K562 (cell line): ENCODE measurements around the gene ASPG. TPM values are rescaled to one million over a fixed set of nuclear protein-coding genes. Genes with fewer than 3 reads are reported as not detected.

Source experiments
- ATAC-seq: fragments of 200-7000 bp; cut with Tn5 transposase; 3 replicates; pipeline ENCODE4 v1.9.1; 2020; ENCODE audit warnings: moderate library complexity
- BruUV-seq: library from RNA; stranded (reverse); fragments of 400-500 nt; replicated peaks from 2 replicates; lab custom pipeline; 2021; lab: Mats Ljungman, UMichigan
- CTCF ChIA-PET: fragments of 300-600 bp; formaldehyde crosslinking; extraction: SDS; loops from one replicate; lab custom pipeline; 2021; ENCODE audit warnings: low intra/inter-chr PET ratio; lab: Yijun Ruan, JAX
- POLR2A ChIA-PET: fragments of 300-600, 350-650 bp; sonication (Branson Sonifier 250); formaldehyde crosslinking; extraction: SDS; loops from one replicate; lab custom pipeline; 2021; ENCODE audit warnings: antibody characterized with exemption, inconsistent platforms; lab: Yijun Ruan, JAX
- DNase-seq, 4 experiments: peaks; one replicate each; pipeline versions ENCODE4 v3.0.0 to v3.0.0-alpha.2; 2011 to 2018; ENCODE audit warnings: low spot score in 3 of 4, mixed read lengths in 3 of 4; ENCODE audit errors: extremely low read depth in 1 of 4
- FAIRE-seq: peaks from 2 replicates; lab custom pipeline; 2011; peaks lifted over from hg19 to GRCh38; lab: Jason Lieb, UNC
- H2AFZ ChIP-seq: 2 replicates; pipeline ENCODE4 v1.6.0; 2011; ENCODE audit warnings: low read depth, low read length, control low read depth, inconsistent platforms
- H3K27ac ChIP-seq: fragments of 200-600 bp; 3 replicates; pipeline ENCODE4 v1.8.0; 2011; ENCODE audit warnings: low read depth, mild to moderate bottlenecking, control low read depth, inconsistent platforms, low read length, moderate library complexity, mixed read lengths; ENCODE audit errors: extremely low read depth
- H3K27me3 ChIP-seq, 2 experiments: fragments of 300-600 bp in 1 of 2; 2 replicates in 1 of 2; 3 replicates in 1 of 2; pipeline versions ENCODE4 v1.6.0 to v1.8.0; 2011; ENCODE audit warnings: inconsistent platforms in 2 of 2, low read length in 2 of 2, mild to moderate bottlenecking in 1 of 2, mixed read lengths in 1 of 2, moderate library complexity in 1 of 2; ENCODE audit not compliant: control insufficient read depth in 2 of 2, insufficient read depth in 2 of 2
- H3K36me3 ChIP-seq: fragments of 300-600 bp; 3 replicates; pipeline ENCODE4 v1.8.0; 2011; ENCODE audit warnings: mild to moderate bottlenecking, low read length, inconsistent platforms; ENCODE audit not compliant: control insufficient read depth, insufficient read depth
- H3K4me1 ChIP-seq, 2 experiments: fragments of 200-600 bp in 1 of 2; replicated peaks in 1 of 2; 2 replicates in 1 of 2; 3 replicates in 1 of 2; pipeline versions ENCODE4 v1.5.1 to v1.8.0; 2011; ENCODE audit warnings: inconsistent platforms in 2 of 2, low read length in 2 of 2, mild to moderate bottlenecking in 1 of 2, mixed read lengths in 1 of 2, moderate library complexity in 1 of 2; ENCODE audit not compliant: control insufficient read depth in 2 of 2, insufficient read depth in 2 of 2
- H3K4me2 ChIP-seq: 2 replicates; pipeline ENCODE4 v1.6.1; 2011; ENCODE audit warnings: low read length, control low read depth, inconsistent platforms, mixed read lengths; ENCODE audit not compliant: insufficient read depth
- H3K4me3 ChIP-seq: fragments of 200-600 bp; sonication (generic), shearing (Covaris generic); 2 replicates; pipeline ENCODE4 v1.5.1; 2016; ENCODE audit warnings: control low read depth, inconsistent platforms
- H3K79me2 ChIP-seq: fragments of 200-600 bp; 3 replicates; pipeline ENCODE4 v1.8.0; 2011; ENCODE audit warnings: low read length, inconsistent platforms; ENCODE audit not compliant: control insufficient read depth, insufficient read depth
- H3K9ac ChIP-seq, 2 experiments: 2 replicates each; pipeline versions ENCODE4 v1.6.0 to v1.6.1; 2011; ENCODE audit warnings: low read depth in 2 of 2, low read length in 2 of 2, control low read depth in 1 of 2, inconsistent platforms in 1 of 2, mild to moderate bottlenecking in 1 of 2, mixed read lengths in 1 of 2; ENCODE audit not compliant: insufficient read depth in 1 of 2
- H3K9me1 ChIP-seq: one replicate; pipeline ENCODE4 v1.6.0; 2011; ENCODE audit warnings: inconsistent platforms, mild to moderate bottlenecking, low read length, moderate library complexity; ENCODE audit not compliant: control insufficient read depth, insufficient read depth
- H3K9me3 ChIP-seq: replicated peaks from 2 replicates; pipeline ENCODE4 v1.5.1; 2011; ENCODE audit warnings: low read depth, low read length, inconsistent platforms; ENCODE audit not compliant: control insufficient read depth, insufficient read depth
- H4K20me1 ChIP-seq: replicated peaks from 2 replicates; pipeline ENCODE4 v1.6.1; 2011; ENCODE audit warnings: low read length, inconsistent platforms, mixed read lengths; ENCODE audit not compliant: control insufficient read depth, insufficient read depth
- CAMTA2 ChIP-seq: fragments of 250-450 bp; sonication (Bioruptor Pico); conservative IDR thresholded peaks from 2 replicates; pipeline ENCODE4 v1.5.1; 2022
- CEBPG ChIP-seq, 3 experiments: fragments of 200-800 bp in 1 of 3; sonication (Bioruptor generic) in 1 of 3; sonication (generic) in 1 of 3; formaldehyde crosslinking in 1 of 3; IDR thresholded peaks in 2 of 3; conservative IDR thresholded peaks in 1 of 3; 2 replicates each; pipeline versions ENCODE4 v1.6.1 to v1.8.0; 2016 to 2022; ENCODE audit warnings: missing compliant biosample characterization in 2 of 3, missing genetic modification characterization in 2 of 3, mild to moderate bottlenecking in 1 of 3, missing genetic modification reagents in 1 of 3
- HDAC1 ChIP-seq, 2 experiments: fragments of 450-650 bp; IDR thresholded peaks; 2 replicates each; pipeline ENCODE4 v1.6.1; 2016 to 2017; ENCODE audit warnings: inconsistent platforms in 1 of 2, mild to moderate bottlenecking in 1 of 2, moderate library complexity in 1 of 2
- HDAC3 ChIP-seq: fragments of 450-650 bp; IDR thresholded peaks from 2 replicates; pipeline ENCODE4 v1.6.1; 2018; ENCODE audit warnings: borderline replicate concordance, mild to moderate bottlenecking, moderate library complexity; ENCODE audit not compliant: partially characterized antibody
- HNRNPL ChIP-seq: fragments of 200-400 bp; formaldehyde crosslinking; IDR thresholded peaks from 2 replicates; pipeline ENCODE4 v1.6.1; 2017; ENCODE audit warnings: low read depth, mild to moderate bottlenecking, low read length
- KDM1A ChIP-seq, 2 experiments: fragments of 450-650 bp; IDR thresholded peaks; 2 replicates each; pipeline ENCODE4 v1.6.1; 2016; ENCODE audit warnings: mild to moderate bottlenecking in 2 of 2
- PML ChIP-seq: IDR thresholded peaks from 2 replicates; pipeline ENCODE4 v1.6.1; 2012; ENCODE audit warnings: low read length, inconsistent platforms
- PTTG1 ChIP-seq: fragments of 450-650 bp; IDR thresholded peaks from 2 replicates; pipeline ENCODE4 v1.6.1; 2016; ENCODE audit warnings: low read depth, mild to moderate bottlenecking, missing genetic modification characterization, missing compliant biosample characterization
- RREB1 ChIP-seq: fragments of 250-450 bp; sonication (Bioruptor Pico); IDR thresholded peaks from 2 replicates; pipeline ENCODE4 v1.4.0; 2020
- SUPT5H ChIP-seq: fragments of 450-650 bp; IDR thresholded peaks from 2 replicates; pipeline ENCODE4 v1.6.1; 2016
- ZFX ChIP-seq: sonication (generic); formaldehyde crosslinking; IDR thresholded peaks from 2 replicates; pipeline ENCODE4 v1.8.0; 2022; ENCODE audit warnings: mild to moderate bottlenecking, missing genetic modification reagents, moderate library complexity
- WGBS: fragments of 100-300 bp; shearing (Covaris generic); methylation state at CpG from one replicate; pipeline ENCODE4 v1.1.6; 2016; ENCODE audit warnings: low coverage, mixed read lengths; ENCODE audit not compliant: insufficient coverage; ENCODE audit errors: missing lambda C conversion rate; 5-methylcytosine and 5-hydroxymethylcytosine counted together
- in situ Hi-C: fragments of 300-500 bp; cut with MboI; formaldehyde crosslinking; loops from 4 replicates; pipeline ENCODE4 v1.15.0; 2018; ENCODE audit warnings: inconsistent platforms, mixed read lengths
- intact Hi-C: fragments of 100-400 bp; cut with micrococcal nuclease; formaldehyde crosslinking; loops from 2 replicates; pipeline ENCODE4 v1.14.2; 2022
- polyA plus RNA-seq, 8 experiments: library from polyadenylated mRNA; depleted of rRNA in 4 of 8; stranded (reverse) in 5 of 8; unstranded in 3 of 8; fragments of >200 nt; fragmentation: Nextera tagmentation in 2 of 8; fragmentation: Illumina TruSeq in 1 of 8; extraction: Ambion mirVana in 2 of 8; extraction: Trizol in 1 of 8; gene quantifications; 2 replicates each; pipeline versions ENCODE4 v1.2.1 to v1.2.3, GENCODE V29; 2011 to 2014; ENCODE audit warnings: inconsistent platforms in 1 of 8, missing spikeins in 1 of 8
- total RNA-seq, 7 experiments: library from RNA; depleted of rRNA in 6 of 7; stranded (reverse); fragments of >200 nt in 6 of 7; fragmentation: Illumina TruSeq in 2 of 7; extraction: Trizol in 2 of 7; gene quantifications; 2 replicates each; pipeline versions ENCODE4 v1.2.1 to v1.2.3, GENCODE V29; 2011 to 2021; ENCODE audit warnings: low replicate concordance in 1 of 7

Gene ASPG
- total and polyA plus RNA-seq, 9 of the 15 experiments (the other 6 are each of a cell fraction or from before 2014, with no cell fraction given), result 0.18 TPM; not detected in 8

GRCh38 chr14:104142136-104142945, 56.8 kb downstream of the ASPG start (continued):
- TF ChIP-seq RREB1 (no peak), CAMTA2 (CRISPR knock-in tag) (no peak)

- H3K4me2 ChIP-seq, result no peak overlapping the region
- BruUV-seq, result no TSS peak
- no peaks in the 10 kb centered on the region for H3K79me2 ChIP-seq
- no peak overlapping the region for H2AFZ ChIP-seq
- FAIRE-seq, result no peak
- H3K27ac ChIP-seq, result no peak overlapping the region
- in situ Hi-C loops, result no loop called here
- TF ChIP-seq HDAC1 (IDR thresholded peaks at IDR 0.05) (no peak), PML (no peak), HNRNPL (no peak), SUPT5H (no peak), KDM1A (IDR thresholded peaks at IDR 0.05) (peak in 1 of 2 experiments; percentile 31; a peak in 1 of 4 replicates), ZFX (no peak), PTTG1 (tag) (no peak), HDAC3 (no peak), CEBPG (CRISPR knock-in tag; IDR thresholded peaks at IDR 0.05) (no peak), CEBPG (tag; conservative IDR thresholded peaks at IDR 0.05 in 1 of 2, IDR thresholded peaks at IDR 0.05 in 1 of 2) (no peak)
- no peaks in the 10 kb centered on the region for H3K36me3 ChIP-seq
- WGBS, result 0% methylated on average over 12 of the region's 16 CpGs
- no peaks in the 10 kb centered on the region for H3K4me1 ChIP-seq
- ChIA-PET POLR2A (no interaction called here), CTCF (no interaction called here)
- H3K9me1 ChIP-seq, result no peaks in the 10 kb centered on the region
- no peak for ATAC-seq
- no peak for DNase-seq
- no peak overlapping the region for H3K4me3 ChIP-seq
- H4K20me1 ChIP-seq, result no peaks in the 10 kb centered on the region
- peaks cover 0 to 29% of the 10 kb centered on the region in 2 experiments; a peak in 2 of 5 replicates for H3K27me3 ChIP-seq
- H3K9me3 ChIP-seq, result no peaks in the 10 kb centered on the region
- no peak overlapping the region for H3K9ac ChIP-seq
- intact Hi-C loops, result no loop called here
Observed at GRCh38 chr14:104142946-104143470, 57.5 kb downstream of the ASPG start.
